SU-DHL-6 (cell line): ENCODE results near the gene MEF2D.
A peak's percentile ranks its signal among the peaks of the same experiment; 100 is the strongest.

ENCODE experiments used
- H2AFZ ChIP-seq: fragments of 200-600 bp; sonication (generic); 2 replicates; pipeline ENCODE4 v1.6.1; 2014; ENCODE audit warnings: low read depth, mild to moderate bottlenecking, moderate library complexity, mixed read lengths, antibody characterized with exemption, low read length; ENCODE audit not compliant: severe bottlenecking
- H3F3A ChIP-seq: fragments of 200-600 bp; shearing (Covaris generic); 2 replicates; pipeline ENCODE4 v1.6.0; 2016; ENCODE audit warnings: antibody characterized with exemption, mild to moderate bottlenecking; ENCODE audit not compliant: insufficient read depth
- H3K27ac ChIP-seq: fragments of 200-600 bp; sonication (generic); 2 replicates; pipeline ENCODE4 v1.5.1; 2016; ENCODE audit warnings: low read depth, mild to moderate bottlenecking, low read length, moderate library complexity, mixed read lengths
- H3K27me3 ChIP-seq: fragments of 200-600 bp; sonication (generic), shearing (Covaris generic); 2 replicates; pipeline ENCODE4 v1.6.0; 2014; ENCODE audit warnings: mild to moderate bottlenecking, low read length
- H3K36me3 ChIP-seq: fragments of 200-600 bp; sonication (generic); 2 replicates; pipeline ENCODE4 v1.6.1; 2014; ENCODE audit warnings: mild to moderate bottlenecking, low read length, mixed read lengths
- H3K4me2 ChIP-seq: fragments of 300-600, 200-600 bp; shearing (Covaris generic), sonication (generic); 2 replicates; pipeline ENCODE4 v1.6.0; 2014; ENCODE audit warnings: low read length, low read depth, mild to moderate bottlenecking; ENCODE audit not compliant: poor library complexity, severe bottlenecking
- H3K4me3 ChIP-seq: fragments of 200-600 bp; sonication (generic); 2 replicates; pipeline ENCODE4 v1.5.1; 2014; ENCODE audit warnings: antibody characterized with exemption, low read length, mild to moderate bottlenecking, mixed read lengths; ENCODE audit not compliant: insufficient read depth, poor library complexity, severe bottlenecking
- H3K79me2 ChIP-seq: fragments of 200-600 bp; sonication (generic); 2 replicates; pipeline ENCODE4 v1.6.1; 2014; ENCODE audit warnings: mild to moderate bottlenecking, low read length, moderate library complexity; ENCODE audit not compliant: insufficient read depth
- H3K9ac ChIP-seq: fragments of 200-600 bp; sonication (generic); 2 replicates; pipeline ENCODE4 v1.7.0; 2014; ENCODE audit warnings: mild to moderate bottlenecking, low read length
- H3K9me2 ChIP-seq: fragments of 200-600 bp; sonication (generic); replicated peaks from 2 replicates; pipeline ENCODE4 v1.6.1; 2014; ENCODE audit warnings: low read length; ENCODE audit not compliant: insufficient read depth
- H3K9me3 ChIP-seq: fragments of 200-600 bp; sonication (generic); 2 replicates; pipeline ENCODE4 v1.6.1; 2014; ENCODE audit warnings: low read length, mixed read lengths; ENCODE audit not compliant: insufficient read depth
- H4K20me1 ChIP-seq: fragments of 200-600 bp; sonication (generic); 2 replicates; pipeline ENCODE4 v1.6.1; 2014; ENCODE audit warnings: low read depth, mild to moderate bottlenecking, antibody characterized with exemption, low read length, moderate library complexity, mixed read lengths
- CTCF ChIP-seq: fragments of 200-600 bp; sonication (generic); IDR thresholded peaks from one replicate; pipeline ENCODE4 v1.5.1; 2017; ENCODE audit warnings: antibody characterized with exemption, mild to moderate bottlenecking, low read length, moderate library complexity; ENCODE audit not compliant: insufficient read depth, poor library complexity, severe bottlenecking
- EZH2phosphoT487 ChIP-seq: fragments of 200-600 bp; sonication (generic), shearing (Covaris generic); conservative IDR thresholded peaks from 2 replicates; pipeline ENCODE4 v1.6.1; 2018; ENCODE audit warnings: mild to moderate bottlenecking, antibody characterized with exemption, low read length, moderate library complexity, mixed read lengths

The MEF2D gene

GRCh38 chr1:156423422-156424352 is 76.9 kb downstream of the MEF2D start:
- TF ChIP-seq EZH2phosphoT487 (no peak), CTCF (no peak)
- no peak overlapping the region for H2AFZ ChIP-seq
- no peak overlapping the region for H3K4me3 ChIP-seq
- no peak overlapping the region for H3K4me2 ChIP-seq
- no peaks in the 10 kb centered on the region for H3K27me3 ChIP-seq
- H3K27ac ChIP-seq: no peak overlapping the region
- H4K20me1 ChIP-seq: no peaks in the 10 kb centered on the region
- no peaks in the 10 kb centered on the region for H3K9me2 ChIP-seq
- no peaks in the 10 kb centered on the region for H3K9me3 ChIP-seq
- H3K79me2 ChIP-seq: no peaks in the 10 kb centered on the region
- H3K36me3 ChIP-seq: no peaks in the 10 kb centered on the region
- H3K9ac ChIP-seq: no peak overlapping the region
- no peaks in the 10 kb centered on the region for H3F3A ChIP-seq

- no peak overlapping the region for H2AFZ ChIP-seq
- no peaks in the 10 kb centered on the region for H3K27me3 ChIP-seq
Measured at GRCh38 chr1:156422602-156423091, 77.9 kb downstream of the MEF2D start.

GRCh38 chr1:156421939-156422601 is 78.5 kb downstream of the MEF2D start:
- H3K36me3 ChIP-seq: no peaks in the 10 kb centered on the region
- H3K27me3 ChIP-seq: no peaks in the 10 kb centered on the region
- TF ChIP-seq CTCF (no peak), EZH2phosphoT487 (no peak)
- no peaks in the 10 kb centered on the region for H3K9me3 ChIP-seq
- no peaks in the 10 kb centered on the region for H3K9me2 ChIP-seq
- H2AFZ ChIP-seq: no peak overlapping the region
- peak overlapping the region; percentile 53 for H3K4me2 ChIP-seq
- no peaks in the 10 kb centered on the region for H3F3A ChIP-seq
- no peaks in the 10 kb centered on the region for H3K79me2 ChIP-seq
- peak overlapping the region; percentile 41 for H3K4me3 ChIP-seq
- peak overlapping the region; percentile 24 for H3K9ac ChIP-seq
- no peaks in the 10 kb centered on the region for H4K20me1 ChIP-seq
- H3K27ac ChIP-seq: no peak overlapping the region

More at GRCh38 chr1:156422602-156423091, 77.9 kb downstream of the MEF2D start:
- no peaks in the 10 kb centered on the region for H4K20me1 ChIP-seq
- no peak for TF ChIP-seq CTCF
- no peak for TF ChIP-seq EZH2phosphoT487
- no peak overlapping the region for H3K4me2 ChIP-seq
- H3K9me2 ChIP-seq: no peaks in the 10 kb centered on the region
- no peaks in the 10 kb centered on the region for H3K9me3 ChIP-seq
- no peak overlapping the region for H3K4me3 ChIP-seq
- no peaks in the 10 kb centered on the region for H3F3A ChIP-seq
- no peaks in the 10 kb centered on the region for H3K36me3 ChIP-seq
- no peak overlapping the region for H3K27ac ChIP-seq
- H3K9ac ChIP-seq: no peak overlapping the region
- no peaks in the 10 kb centered on the region for H3K79me2 ChIP-seq
